Mesothelial cell of epicardium (in vitro differentiated cells): ENCODE data around the gene ECI1. TPM values are rescaled to one million over a fixed set of nuclear protein-coding genes. Genes with fewer than 3 reads are reported as not detected.

Experiments
- DNase-seq, 2 experiments: peaks; one replicate each; pipeline ENCODE4 v3.0.0; 2021; ENCODE audit warnings: low spot score in 2 of 2; ENCODE audit not compliant: unreplicated experiment in 2 of 2
- H3K27ac Mint-ChIP-seq: 2 replicates; pipeline ENCODE4 v1.8.0; 2021; ENCODE audit warnings: mixed read lengths
- H3K27me3 Mint-ChIP-seq: 2 replicates; pipeline ENCODE4 v1.8.0; 2021; ENCODE audit warnings: low read depth, mixed read lengths
- H3K36me3 Mint-ChIP-seq: 2 replicates; pipeline ENCODE4 v1.8.0; 2021; ENCODE audit warnings: mixed read lengths
- H3K4me1 Mint-ChIP-seq: 2 replicates; pipeline ENCODE4 v1.8.0; 2021; ENCODE audit warnings: mixed read lengths
- H3K4me3 Mint-ChIP-seq: 2 replicates; pipeline ENCODE4 v1.8.0; 2021; ENCODE audit warnings: mild to moderate bottlenecking, moderate library complexity, mixed read lengths
- H3K9me3 Mint-ChIP-seq: 2 replicates; pipeline ENCODE4 v1.8.0; 2021; ENCODE audit warnings: mixed read lengths
- CTCF ChIP-seq: fragments of 200-600 bp; sonication (generic); IDR thresholded peaks from one replicate; pipeline ENCODE4 v1.5.0; 2021; ENCODE audit warnings: antibody characterized with exemption; ENCODE audit not compliant: unreplicated experiment
- total RNA-seq: library from RNA; stranded (reverse); gene quantifications from 3 replicates; pipeline ENCODE4 v1.2.1, GENCODE V29; 2021

Gene ECI1
- total RNA-seq, 1 donor from 2014 or later, result 53.3 TPM

- no peak overlapping the region for H3K27ac Mint-ChIP-seq
- peaks cover 6% of the 10 kb centered on the region for H3K27me3 Mint-ChIP-seq
- no peak overlapping the region for H3K4me3 Mint-ChIP-seq
- H3K36me3 Mint-ChIP-seq, result no peaks in the 10 kb centered on the region
- H3K4me1 Mint-ChIP-seq, result no peaks in the 10 kb centered on the region
- no peak for DNase-seq
- no peaks in the 10 kb centered on the region for H3K9me3 Mint-ChIP-seq
- TF ChIP-seq CTCF, result no peak
These were observed 36.6 kb upstream of the ECI1 start for GRCh38 chr16:2287916-2288547.

GRCh38 chr16:2286550-2286949 is 35.2 kb upstream of the ECI1 start:
- Mint-ChIP-seq H3K27ac (no peak overlapping the region), H3K9me3 (no peaks in the 10 kb centered on the region), H3K27me3 (peaks cover 4% of the 10 kb centered on the region), H3K36me3 (no peaks in the 10 kb centered on the region), H3K4me1 (no peaks in the 10 kb centered on the region), H3K4me3 (no peak overlapping the region)
- TF ChIP-seq CTCF, result no peak
- DNase-seq, result no peak

- H3K27me3 Mint-ChIP-seq, result peaks cover 11% of the 10 kb centered on the region
- H3K4me1 Mint-ChIP-seq, result no peaks in the 10 kb centered on the region
- no peak overlapping the region for H3K27ac Mint-ChIP-seq
- no peaks in the 10 kb centered on the region for H3K9me3 Mint-ChIP-seq
- no peak for DNase-seq
- no peaks in the 10 kb centered on the region for H3K36me3 Mint-ChIP-seq
- TF ChIP-seq CTCF, result no peak
- H3K4me3 Mint-ChIP-seq, result no peak overlapping the region
These were observed 34.4 kb upstream of the ECI1 start for GRCh38 chr16:2285731-2286191.

- H3K4me1 Mint-ChIP-seq, result no peaks in the 10 kb centered on the region
- peaks cover 18% of the 10 kb centered on the region for H3K27me3 Mint-ChIP-seq
- DNase-seq, result no peak
- TF ChIP-seq CTCF, result no peak
- no peaks in the 10 kb centered on the region for H3K9me3 Mint-ChIP-seq
- no peak overlapping the region for H3K27ac Mint-ChIP-seq
- H3K36me3 Mint-ChIP-seq, result no peaks in the 10 kb centered on the region
- no peak overlapping the region for H3K4me3 Mint-ChIP-seq
These were observed 33.6 kb upstream of the ECI1 start for GRCh38 chr16:2284797-2285576.

GRCh38 chr16:2284001-2284770 is 32.8 kb upstream of the ECI1 start:
- Mint-ChIP-seq H3K27me3 (peaks cover 26% of the 10 kb centered on the region), H3K4me1 (no peaks in the 10 kb centered on the region), H3K4me3 (no peak overlapping the region), H3K36me3 (no peaks in the 10 kb centered on the region), H3K9me3 (no peaks in the 10 kb centered on the region), H3K27ac (no peak overlapping the region)
- no peak for TF ChIP-seq CTCF
- DNase-seq, result no peak
